ENCODE measurements around the gene TSHZ1. TPM values are rescaled to one million over a fixed set of nuclear protein-coding genes. Genes with fewer than 3 reads are reported as not detected.

Gene TSHZ1
- total RNA-seq, 4 donors from 2014 or later = 14.1 to 23.3 (median 17.6) TPM

DNA sequence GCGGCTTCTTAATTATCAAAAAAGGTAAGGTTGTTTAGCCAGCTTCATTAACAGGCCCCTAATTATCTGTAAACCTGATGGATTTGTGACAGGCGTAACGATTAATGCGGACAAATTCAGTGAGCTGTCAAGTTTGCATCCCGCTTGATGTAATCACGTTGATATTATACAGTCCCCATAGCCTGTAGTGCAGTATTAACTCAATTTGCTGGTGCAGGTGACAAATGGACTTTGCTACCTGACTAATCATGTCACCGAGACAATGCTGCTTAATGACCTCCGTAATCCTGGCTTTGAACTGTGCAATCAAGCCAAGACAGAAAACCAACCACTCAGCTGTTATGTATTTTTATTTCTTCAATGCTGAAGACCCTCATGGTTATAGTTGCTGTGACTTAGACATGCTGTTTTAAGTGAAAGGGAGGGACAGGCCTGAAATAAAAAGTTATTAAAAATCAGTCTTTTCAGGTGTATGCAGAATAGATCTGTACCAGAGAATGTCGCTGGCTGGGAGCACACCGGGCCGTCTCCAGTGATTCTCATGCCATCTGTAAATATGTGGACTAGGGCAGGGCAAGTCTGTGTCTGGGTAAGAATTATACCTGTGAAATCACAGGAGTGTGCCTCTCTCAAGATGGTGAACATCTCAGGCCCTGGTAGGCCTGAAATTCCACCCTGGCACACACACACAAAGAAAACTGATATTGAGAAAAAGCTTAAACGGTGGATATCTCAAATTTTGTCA, 4.3 kb downstream of the TSHZ1 start:
- 91 to 92% methylated on average over 12 of the region's 12 CpGs for WGBS, 2 donors
- no peak for TF ChIP-seq POLR2A (IDR thresholded peaks at IDR 0.05)
- TF ChIP-seq, protein P1, sequence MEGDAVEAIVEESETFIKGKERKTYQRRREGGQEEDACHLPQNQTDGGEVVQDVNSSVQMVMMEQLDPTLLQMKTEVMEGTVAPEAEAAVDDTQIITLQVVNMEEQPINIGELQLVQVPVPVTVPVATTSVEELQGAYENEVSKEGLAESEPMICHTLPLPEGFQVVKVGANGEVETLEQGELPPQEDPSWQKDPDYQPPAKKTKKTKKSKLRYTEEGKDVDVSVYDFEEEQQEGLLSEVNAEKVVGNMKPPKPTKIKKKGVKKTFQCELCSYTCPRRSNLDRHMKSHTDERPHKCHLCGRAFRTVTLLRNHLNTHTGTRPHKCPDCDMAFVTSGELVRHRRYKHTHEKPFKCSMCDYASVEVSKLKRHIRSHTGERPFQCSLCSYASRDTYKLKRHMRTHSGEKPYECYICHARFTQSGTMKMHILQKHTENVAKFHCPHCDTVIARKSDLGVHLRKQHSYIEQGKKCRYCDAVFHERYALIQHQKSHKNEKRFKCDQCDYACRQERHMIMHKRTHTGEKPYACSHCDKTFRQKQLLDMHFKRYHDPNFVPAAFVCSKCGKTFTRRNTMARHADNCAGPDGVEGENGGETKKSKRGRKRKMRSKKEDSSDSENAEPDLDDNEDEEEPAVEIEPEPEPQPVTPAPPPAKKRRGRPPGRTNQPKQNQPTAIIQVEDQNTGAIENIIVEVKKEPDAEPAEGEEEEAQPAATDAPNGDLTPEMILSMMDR (IDR thresholded peaks at IDR 0.05) = no peak
- DNase-seq (ENCODE audit: low spot score in 2 of 2) = no peak
- intact Hi-C loops (cut with DNase I; ENCODE audit: low total_unique reads) = no loop called here
- H3K4me3 ChIP-seq (ENCODE audit: low read depth, poor library complexity, severe bottlenecking) = no peak overlapping the region

DNA sequence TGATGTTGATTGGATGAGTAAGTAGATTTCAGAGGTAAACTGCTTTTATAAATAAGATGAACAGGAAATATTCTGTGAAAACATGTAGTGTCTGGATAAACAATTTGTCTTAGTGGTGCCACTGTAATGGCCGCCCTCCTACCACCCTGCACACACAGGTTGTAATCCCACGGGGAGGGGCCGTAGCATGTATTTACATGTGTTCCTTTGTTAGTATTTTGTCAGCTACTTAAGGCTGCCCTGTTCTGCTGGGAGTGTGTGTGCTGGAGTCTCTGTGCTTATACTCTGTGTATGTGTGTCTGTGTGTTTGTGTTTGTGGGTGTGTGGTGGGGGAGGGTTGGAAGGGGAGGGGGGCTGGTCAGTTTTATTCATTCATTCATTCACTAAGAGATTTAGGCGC, 5.1 kb downstream of the TSHZ1 start:
- intact Hi-C loops (cut with DNase I; ENCODE audit: low total_unique reads) = no loop called here
- no peak for DNase-seq (ENCODE audit: low spot score in 2 of 2)
- no peak overlapping the region for H3K4me3 ChIP-seq (ENCODE audit: low read depth, poor library complexity, severe bottlenecking)
- TF ChIP-seq, protein P1 (IDR thresholded peaks at IDR 0.05) = no peak
- TF ChIP-seq POLR2A (IDR thresholded peaks at IDR 0.05) = no peak
- WGBS, 2 donors = 59 to 74% methylated on average over 4 of the region's 4 CpGs

DNA sequence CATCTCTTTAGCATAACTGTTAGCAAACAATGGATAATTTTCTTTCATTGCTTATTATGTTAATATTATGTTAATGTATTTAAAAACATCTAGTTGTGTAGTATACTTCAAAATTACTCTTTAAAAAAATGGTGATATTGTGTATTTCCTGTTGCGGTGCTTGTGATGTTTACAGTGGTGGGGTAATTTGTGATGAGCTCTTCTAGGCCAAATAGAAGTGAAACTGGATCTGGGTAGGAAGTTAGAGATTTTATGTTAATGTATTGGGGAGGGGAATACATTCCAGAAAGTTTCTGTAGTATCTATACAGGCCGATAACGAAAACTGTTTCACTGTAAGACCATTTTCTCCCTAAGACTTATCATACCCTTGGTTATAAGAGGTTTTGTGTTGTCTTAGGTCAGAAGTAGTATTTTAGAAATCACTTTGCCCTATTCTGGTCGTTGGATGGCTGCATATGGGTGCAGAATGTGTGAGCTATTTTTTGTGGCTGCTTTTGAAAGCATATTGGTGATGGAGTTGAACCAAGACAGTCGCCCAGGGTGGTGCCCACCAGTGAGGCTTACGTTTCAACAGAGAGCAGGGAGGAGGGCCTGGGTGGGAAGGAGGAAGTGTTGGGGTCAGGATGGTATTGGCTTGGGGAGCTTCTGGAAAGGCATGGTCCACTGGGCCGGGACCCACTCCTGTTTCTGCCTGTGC, 5.8 kb downstream of the TSHZ1 start:
- no peak for DNase-seq (ENCODE audit: low spot score in 2 of 2)
- no peak overlapping the region for H3K4me3 ChIP-seq (ENCODE audit: low read depth, poor library complexity, severe bottlenecking)
- WGBS, 2 donors = 75% methylated on average over 7 of the region's 7 CpGs
- intact Hi-C loops (cut with DNase I; ENCODE audit: low total_unique reads) = no loop called here
- TF ChIP-seq POLR2A (IDR thresholded peaks at IDR 0.05) = no peak
- TF ChIP-seq, protein P1 (IDR thresholded peaks at IDR 0.05) = no peak

DNA sequence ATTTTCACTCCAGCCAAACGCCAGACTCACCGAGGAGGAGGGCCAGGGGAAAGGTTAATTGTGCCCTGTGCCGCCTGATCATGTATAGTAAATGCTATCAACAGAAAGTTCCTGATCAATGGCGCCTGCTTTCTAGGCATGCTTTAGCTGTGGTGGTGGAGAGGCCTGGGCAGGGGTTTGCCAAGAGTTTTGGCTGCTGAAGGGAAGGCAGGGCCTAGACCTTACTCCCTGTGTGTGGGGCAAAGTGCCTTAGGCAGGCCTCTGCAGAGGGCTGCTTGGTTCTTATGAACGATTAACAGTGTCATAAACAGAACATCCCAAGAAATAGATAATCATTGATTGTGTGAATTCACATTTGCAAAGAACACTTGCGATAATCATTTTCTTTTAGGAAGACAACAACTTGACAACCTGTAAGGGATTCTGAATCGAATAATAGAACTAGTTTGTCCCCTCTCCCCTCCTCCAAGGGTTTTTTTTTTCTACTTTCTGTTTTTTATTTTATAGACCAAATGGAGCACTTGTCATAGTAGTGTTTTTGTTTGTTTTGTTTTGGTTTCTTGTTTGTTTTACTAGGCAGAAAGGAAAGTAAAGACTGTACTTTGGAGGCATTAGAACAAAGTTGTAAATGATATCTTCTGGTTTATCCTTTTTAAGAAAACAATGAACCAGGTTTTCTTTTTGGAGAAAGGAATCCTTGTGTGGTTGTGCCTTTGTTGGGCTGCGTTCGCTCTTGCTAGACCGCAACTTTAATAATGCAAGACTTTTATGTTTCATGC, 6.5 kb downstream of the TSHZ1 start:
- H3K4me3 ChIP-seq (ENCODE audit: low read depth, poor library complexity, severe bottlenecking) = no peak overlapping the region
- no peak for DNase-seq (ENCODE audit: low spot score in 2 of 2)
- WGBS, 2 donors = 88 to 92% methylated on average over 10 of the region's 10 CpGs
- intact Hi-C loops (cut with DNase I; ENCODE audit: low total_unique reads) = no loop called here
- TF ChIP-seq POLR2A (IDR thresholded peaks at IDR 0.05) = no peak
- TF ChIP-seq, protein P1 (IDR thresholded peaks at IDR 0.05) = no peak

DNA sequence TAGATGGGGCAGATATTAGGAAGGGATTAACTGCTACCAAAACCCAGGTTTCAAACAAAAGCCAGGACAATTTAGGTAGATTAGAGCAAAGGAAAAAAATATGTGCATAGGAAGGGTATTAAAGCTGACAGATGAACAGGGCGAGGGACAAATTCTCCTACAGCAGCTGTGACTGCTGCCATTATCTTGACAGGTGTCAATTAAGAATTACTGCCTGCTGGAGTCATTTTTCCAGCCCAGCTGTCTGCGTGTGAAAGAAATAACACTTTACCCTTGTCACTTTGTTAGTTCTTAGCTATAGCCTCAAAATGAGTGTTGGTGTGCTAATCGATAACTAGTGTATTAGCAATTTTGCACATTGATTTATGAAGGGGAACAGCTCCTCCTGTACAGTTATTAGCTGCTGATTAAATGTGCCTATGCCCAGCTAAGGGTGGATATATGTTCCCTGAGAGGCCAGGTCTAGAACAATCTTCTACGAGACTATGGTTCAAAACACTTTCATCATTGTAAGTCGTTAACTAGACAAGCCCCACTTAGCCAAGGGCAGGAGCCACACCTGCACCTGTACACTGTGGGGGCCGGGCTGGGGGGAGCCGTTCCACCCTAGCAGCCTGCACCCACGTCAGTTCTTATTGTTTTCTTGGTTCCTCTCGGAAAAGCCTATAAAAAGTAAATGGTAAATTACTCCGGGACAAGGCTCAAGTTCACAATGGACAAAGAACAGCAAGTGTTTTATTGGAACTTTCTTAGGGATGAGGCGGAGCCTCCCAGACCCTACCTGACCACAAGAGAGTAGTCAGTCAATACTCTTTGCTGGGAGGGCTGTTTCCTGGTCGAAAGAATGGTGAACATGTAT, 7.7 kb downstream of the TSHZ1 start:
- no peak overlapping the region for H3K4me3 ChIP-seq (ENCODE audit: low read depth, poor library complexity, severe bottlenecking)
- 81 to 84% methylated on average over 12 of the region's 12 CpGs for WGBS, 2 donors
- intact Hi-C loops (cut with DNase I; ENCODE audit: low total_unique reads) = no loop called here
- TF ChIP-seq POLR2A (IDR thresholded peaks at IDR 0.05) = no peak
- TF ChIP-seq, protein P1 (IDR thresholded peaks at IDR 0.05) = no peak
- no peak for DNase-seq (ENCODE audit: low spot score in 2 of 2)
